Thoracic aorta (tissue), 2 donors: ENCODE results near the gene RAET1E. TPM values are rescaled to one million over a fixed set of nuclear protein-coding genes. Genes with fewer than 3 reads are reported as not detected.

Experiments used
- ATAC-seq: fragments of 150-250 bp; one replicate; pipeline ENCODE4 v1.8.0; 2017; ENCODE audit warnings: low read depth; ENCODE audit not compliant: insufficient number of reproducible peaks, low FRiP score
- DNase-seq: peaks from one replicate; pipeline ENCODE4 v3.0.0-alpha.2; 2020; ENCODE audit warnings: low spot score
- H3K27ac ChIP-seq, 2 donors: fragments of 200-600 bp; sonication (generic); 1 replicate in 1 of 2; 2 replicates in 1 of 2; pipeline ENCODE4 v1.5.1; 2016; ENCODE audit warnings: mild to moderate bottlenecking in 2 of 2, moderate library complexity in 2 of 2
- H3K27me3 ChIP-seq: fragments of 200-600 bp; sonication (generic); replicated peaks from 2 replicates; pipeline ENCODE4 v1.6.0; 2016; ENCODE audit warnings: mild to moderate bottlenecking; ENCODE audit not compliant: insufficient read depth
- H3K36me3 ChIP-seq: fragments of 200-600 bp; sonication (generic); one replicate; pipeline ENCODE4 v1.5.1; 2016
- H3K4me1 ChIP-seq, 2 donors: fragments of 200-600 bp; sonication (generic); 1 replicate in 1 of 2; 2 replicates in 1 of 2; pipeline versions ENCODE4 v1.5.1 to v1.6.0; 2016; ENCODE audit warnings: low read depth in 2 of 2, mild to moderate bottlenecking in 1 of 2; ENCODE audit not compliant: control insufficient read depth in 1 of 2
- H3K4me3 ChIP-seq: fragments of 200-600 bp; sonication (generic); 2 replicates; pipeline ENCODE4 v1.5.1; 2016; ENCODE audit warnings: mild to moderate bottlenecking
- H3K9me3 ChIP-seq: fragments of 200-600 bp; sonication (generic); 2 replicates; pipeline ENCODE4 v1.5.1; 2016
- total RNA-seq, 2 donors: library from RNA; depleted of rRNA; stranded (reverse); fragments of >200 nt; gene quantifications; one replicate each; pipeline versions ENCODE4 v1.1.0 to v1.2.3, GENCODE V29; 2016
- TF ChIP-seq, protein P1 (sequence below): fragments of 200-600 bp; sonication (generic); IDR thresholded peaks from one replicate; pipeline ENCODE4 v1.5.1; 2019; ENCODE audit warnings: antibody characterized with exemption

The RAET1E gene
- total RNA-seq, 2 donors from 2014 or later: not detected

DNA sequence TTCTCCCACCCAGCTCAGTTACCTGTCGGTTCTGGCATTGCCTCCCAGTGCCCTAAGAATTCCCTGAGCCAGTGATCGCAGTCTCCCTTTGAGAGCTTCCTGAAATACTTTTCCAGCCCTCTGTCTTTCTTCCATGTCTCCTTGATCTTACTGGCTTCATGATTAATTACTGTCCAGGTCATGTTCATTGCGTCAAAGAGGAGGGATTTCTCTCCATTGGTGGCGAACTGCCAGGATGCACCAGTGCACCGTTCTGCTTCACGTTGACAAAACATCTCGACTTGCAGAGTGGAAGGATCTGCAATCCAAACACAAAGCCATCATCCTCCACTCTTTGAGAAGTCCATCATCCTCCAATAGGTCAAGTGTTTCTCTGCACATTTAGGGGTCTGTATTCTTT is 8.6 kb downstream of the RAET1E start:
- no peaks in the 10 kb centered on the region for H3K36me3 ChIP-seq
- ATAC-seq: no peak

DNA sequence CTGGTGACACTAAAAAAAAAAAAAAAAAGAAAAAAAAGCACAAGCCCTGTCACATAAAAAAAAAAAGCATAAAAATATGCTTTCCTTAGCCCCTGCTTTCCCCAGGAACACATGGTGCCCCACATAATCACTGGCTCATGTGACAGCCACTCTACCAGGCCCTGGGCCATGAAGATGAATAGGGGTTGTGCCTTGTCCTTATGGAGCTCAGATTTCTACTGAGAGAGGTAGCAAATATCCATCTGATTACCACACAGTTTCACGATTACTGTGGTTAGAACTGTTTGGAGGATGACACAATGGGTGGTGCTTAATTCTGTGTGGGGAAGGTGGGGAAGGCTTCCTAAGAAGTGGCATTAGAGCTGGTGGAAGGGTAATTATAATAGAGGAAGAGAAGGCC is 9.3 kb downstream of the RAET1E start:
- TF ChIP-seq, protein P1, sequence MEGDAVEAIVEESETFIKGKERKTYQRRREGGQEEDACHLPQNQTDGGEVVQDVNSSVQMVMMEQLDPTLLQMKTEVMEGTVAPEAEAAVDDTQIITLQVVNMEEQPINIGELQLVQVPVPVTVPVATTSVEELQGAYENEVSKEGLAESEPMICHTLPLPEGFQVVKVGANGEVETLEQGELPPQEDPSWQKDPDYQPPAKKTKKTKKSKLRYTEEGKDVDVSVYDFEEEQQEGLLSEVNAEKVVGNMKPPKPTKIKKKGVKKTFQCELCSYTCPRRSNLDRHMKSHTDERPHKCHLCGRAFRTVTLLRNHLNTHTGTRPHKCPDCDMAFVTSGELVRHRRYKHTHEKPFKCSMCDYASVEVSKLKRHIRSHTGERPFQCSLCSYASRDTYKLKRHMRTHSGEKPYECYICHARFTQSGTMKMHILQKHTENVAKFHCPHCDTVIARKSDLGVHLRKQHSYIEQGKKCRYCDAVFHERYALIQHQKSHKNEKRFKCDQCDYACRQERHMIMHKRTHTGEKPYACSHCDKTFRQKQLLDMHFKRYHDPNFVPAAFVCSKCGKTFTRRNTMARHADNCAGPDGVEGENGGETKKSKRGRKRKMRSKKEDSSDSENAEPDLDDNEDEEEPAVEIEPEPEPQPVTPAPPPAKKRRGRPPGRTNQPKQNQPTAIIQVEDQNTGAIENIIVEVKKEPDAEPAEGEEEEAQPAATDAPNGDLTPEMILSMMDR: no peak
- no peaks in the 10 kb centered on the region for H3K27me3 ChIP-seq
- no peaks in the 10 kb centered on the region for H3K9me3 ChIP-seq
- no peak overlapping the region for H3K4me3 ChIP-seq
- ATAC-seq: no peak
- peaks cover 0 to 10% of the 10 kb centered on the region in 2 donors for H3K4me1 ChIP-seq
- no peak for DNase-seq
- no peaks in the 10 kb centered on the region for H3K36me3 ChIP-seq
- no peak overlapping the region for H3K27ac ChIP-seq

More for the DNA sequence above, 8.6 kb downstream of the RAET1E start:
- no peaks in the 10 kb centered on the region for H3K9me3 ChIP-seq
- DNase-seq: no peak
- H3K4me3 ChIP-seq: no peak overlapping the region
- TF ChIP-seq, protein P1: no peak
- no peaks in the 10 kb centered on the region for H3K27me3 ChIP-seq
- peaks cover 0 to 3% of the 10 kb centered on the region in 2 donors for H3K4me1 ChIP-seq
- H3K27ac ChIP-seq: no peak overlapping the region

DNA sequence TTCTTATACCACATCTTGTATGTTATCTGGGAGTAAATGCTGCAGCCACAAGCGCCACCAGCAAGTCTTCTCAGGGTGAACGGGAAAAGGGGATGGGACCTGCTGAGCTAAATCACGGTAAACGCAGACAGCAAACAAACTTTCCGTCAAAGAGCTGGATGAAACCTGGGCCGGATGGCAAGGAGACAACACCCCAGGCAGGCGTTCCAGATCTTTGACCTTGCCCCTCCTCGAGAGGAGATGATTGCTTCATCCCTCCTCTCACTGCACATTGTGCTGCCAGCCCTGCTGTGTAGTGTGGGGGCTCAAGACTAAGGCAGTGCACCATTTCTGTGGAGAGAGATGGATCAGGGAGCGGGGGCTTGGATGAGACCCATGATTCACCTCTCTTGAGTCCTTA is 9.8 kb downstream of the RAET1E start:
- DNase-seq (no peak), ATAC-seq (no peak)
- Histone ChIP-seq H3K4me3 (no peak overlapping the region), H3K36me3 (no peaks in the 10 kb centered on the region), H3K27me3 (no peaks in the 10 kb centered on the region), H3K27ac (no peak overlapping the region), H3K4me1 (peaks cover 0 to 10% of the 10 kb centered on the region in 2 donors), H3K9me3 (no peaks in the 10 kb centered on the region)
- TF ChIP-seq, protein P1: no peak

DNA sequence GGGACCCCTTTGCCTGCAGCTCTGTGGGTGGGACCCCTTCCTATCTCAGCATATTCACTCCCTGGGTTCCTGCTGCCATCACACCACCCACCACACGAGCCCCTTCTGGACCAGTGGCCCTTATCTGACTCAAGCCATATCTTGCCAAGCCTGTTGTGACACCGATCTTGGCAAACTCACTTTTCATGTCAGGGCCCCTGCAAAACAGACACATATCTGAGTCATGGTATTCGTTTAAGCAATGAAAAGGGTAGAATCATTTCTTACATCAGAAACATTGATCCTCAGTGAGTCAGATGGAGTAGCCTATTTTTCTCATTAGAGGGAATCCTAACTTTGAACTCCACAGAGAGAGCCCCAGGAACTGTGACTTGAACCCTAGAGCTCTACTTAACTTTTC is 10.6 kb downstream of the RAET1E start:
- DNase-seq: no peak
- Histone ChIP-seq H3K27ac (no peak overlapping the region), H3K27me3 (no peaks in the 10 kb centered on the region), H3K36me3 (no peaks in the 10 kb centered on the region), H3K9me3 (no peaks in the 10 kb centered on the region), H3K4me3 (no peak overlapping the region), H3K4me1 (peaks cover 0 to 10% of the 10 kb centered on the region in 2 donors)
- no peak for ATAC-seq
- TF ChIP-seq, protein P1: no peak

DNA sequence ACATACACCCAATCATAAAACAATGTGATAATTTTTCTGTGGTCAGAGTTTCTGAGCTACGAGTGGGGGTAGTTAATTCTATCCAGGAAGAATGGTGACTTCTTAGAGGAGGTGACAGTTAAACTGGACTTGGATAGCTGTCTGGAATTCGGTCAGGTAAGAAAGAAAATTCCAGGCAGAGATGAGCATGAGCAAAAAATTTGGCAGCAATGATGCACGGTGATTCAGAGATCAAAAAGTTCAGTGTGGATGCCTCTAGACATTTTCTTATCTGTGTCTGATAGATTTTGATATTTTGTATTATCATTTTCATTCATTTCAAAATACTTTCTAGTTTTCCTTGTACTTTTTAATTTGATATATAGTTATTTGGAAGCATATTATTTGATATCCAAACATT is 12.0 kb downstream of the RAET1E start:
- DNase-seq: no peak
- peaks cover 0 to 10% of the 10 kb centered on the region in 2 donors for H3K4me1 ChIP-seq
- H3K27ac ChIP-seq: no peak overlapping the region
- H3K36me3 ChIP-seq: no peaks in the 10 kb centered on the region
- H3K4me3 ChIP-seq: no peak overlapping the region
- no peaks in the 10 kb centered on the region for H3K9me3 ChIP-seq
- no peaks in the 10 kb centered on the region for H3K27me3 ChIP-seq
- ATAC-seq: no peak
- TF ChIP-seq, protein P1: no peak
